HK-2 (cell line): Measurements from ENCODE around the gene TTC33.
"Not testable (repeated sequence)": the region's sequence is repeated elsewhere in the genome, so short reads cannot be mapped to it uniquely, and the experiment has no call there.

Experiments
- DNase-seq: peaks from one replicate; pipeline ENCODE4 v3.0.0-alpha.2; 2018; ENCODE audit not compliant: unreplicated experiment

The TTC33 gene

GRCh38 chr5:40716590-40716989, 39.2 kb downstream of the TTC33 start:
- no peak for DNase-seq

- no peak for DNase-seq
These were observed 39.8 kb downstream of the TTC33 start for GRCh38 chr5:40716000-40716399.

GRCh38 chr5:40714001-40714400, 41.8 kb downstream of the TTC33 start:
- no peak for DNase-seq

GRCh38 chr5:40710575-40710974, 45.2 kb downstream of the TTC33 start:
- not testable (repeated sequence) for DNase-seq

- not testable (repeated sequence) for DNase-seq
These were observed 50.3 kb downstream of the TTC33 start for GRCh38 chr5:40705484-40705883.

- DNase-seq: not testable (repeated sequence)
These were observed 53.7 kb downstream of the TTC33 start for GRCh38 chr5:40702027-40702426.

- DNase-seq: no peak
These were observed 55.5 kb downstream of the TTC33 start for GRCh38 chr5:40700116-40700782.

GRCh38 chr5:40694433-40694832, 61.3 kb downstream of the TTC33 start:
- DNase-seq: no peak

GRCh38 chr5:40691894-40692293, 63.9 kb downstream of the TTC33 start:
- DNase-seq: no peak

GRCh38 chr5:40690267-40690666, 65.5 kb downstream of the TTC33 start:
- no peak for DNase-seq

- peak; percentile 29 for DNase-seq
These were observed 66.3 kb downstream of the TTC33 start for GRCh38 chr5:40689438-40689837.

- DNase-seq: no peak
These were observed 66.8 kb downstream of the TTC33 start for GRCh38 chr5:40688996-40689395.

GRCh38 chr5:40688127-40688761, 67.5 kb downstream of the TTC33 start:
- peak; percentile 76 for DNase-seq

- no peak for DNase-seq
These were observed 68.4 kb downstream of the TTC33 start for GRCh38 chr5:40687321-40687720.

GRCh38 chr5:40685976-40686486, 69.7 kb downstream of the TTC33 start:
- DNase-seq: no peak

GRCh38 chr5:40685193-40685592, 70.6 kb downstream of the TTC33 start:
- no peak for DNase-seq

GRCh38 chr5:40683305-40683704, 72.5 kb downstream of the TTC33 start:
- no peak for DNase-seq

- DNase-seq: no peak
These were observed 73.4 kb downstream of the TTC33 start for GRCh38 chr5:40682154-40683017.

- DNase-seq: no peak
These were observed 74.2 kb downstream of the TTC33 start for GRCh38 chr5:40681363-40682153.

GRCh38 chr5:40680741-40681362, 74.9 kb downstream of the TTC33 start:
- no peak for DNase-seq
